Loucy (cell line): Measurements from ENCODE around the gene GNG13.

ENCODE experiments used
- CTCF ChIP-seq: fragments of 200-600 bp; sonication (generic); conservative IDR thresholded peaks from 2 replicates; pipeline ENCODE4 v1.5.1; 2014; ENCODE audit warnings: mild to moderate bottlenecking, antibody characterized with exemption, low read length
- EZH2phosphoT487 ChIP-seq: fragments of 200-600 bp; IDR thresholded peaks from 2 replicates; pipeline ENCODE4 v1.6.1; 2018; ENCODE audit warnings: antibody characterized with exemption, mild to moderate bottlenecking, moderate library complexity, borderline replicate concordance

GRCh38 chr16:847681-848445, 47.3 kb upstream of the GNG13 start:
- no peak for TF ChIP-seq EZH2phosphoT487
- no peak for TF ChIP-seq CTCF
